ENCODE results near the gene HS3ST3A1.

DNA sequence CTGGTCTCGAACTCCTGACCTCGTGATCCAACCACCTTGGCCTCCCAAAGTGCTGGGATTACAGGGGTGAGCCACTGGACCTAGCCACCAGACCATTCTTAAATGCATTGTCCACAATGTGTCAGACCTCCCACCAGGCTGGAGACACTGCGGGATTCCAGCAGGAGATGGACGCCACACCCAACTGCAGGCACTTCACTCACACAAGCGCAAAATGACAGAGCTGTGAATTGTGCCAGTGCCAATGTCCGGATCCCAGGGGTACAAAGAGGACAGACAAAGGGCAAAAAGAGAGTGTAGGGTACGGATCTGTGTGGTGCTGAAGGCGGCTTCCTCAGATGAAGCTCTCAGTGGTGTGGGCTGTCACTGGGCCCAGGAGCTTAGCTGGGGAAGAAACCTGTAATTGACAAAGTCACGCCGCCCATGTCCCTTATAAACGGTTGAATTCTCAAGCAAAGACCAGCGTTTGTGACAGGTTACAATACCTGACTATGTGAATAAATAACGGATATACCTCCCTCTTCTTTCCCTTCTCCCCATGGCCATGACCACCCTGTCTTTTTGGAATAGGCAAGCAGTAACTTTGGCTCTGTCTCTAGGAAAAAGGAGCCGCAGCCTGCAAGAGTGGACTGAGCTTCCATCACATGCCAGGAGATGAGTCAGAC lies 40.0 kb downstream of the HS3ST3A1 start:
- TF ChIP-seq CTCF (IDR thresholded peaks at IDR 0.05) (no peak), POLR2A (IDR thresholded peaks at IDR 0.05) (no peak)
